ENCODE results near the gene EDNRB.

Gene EDNRB

DNA sequence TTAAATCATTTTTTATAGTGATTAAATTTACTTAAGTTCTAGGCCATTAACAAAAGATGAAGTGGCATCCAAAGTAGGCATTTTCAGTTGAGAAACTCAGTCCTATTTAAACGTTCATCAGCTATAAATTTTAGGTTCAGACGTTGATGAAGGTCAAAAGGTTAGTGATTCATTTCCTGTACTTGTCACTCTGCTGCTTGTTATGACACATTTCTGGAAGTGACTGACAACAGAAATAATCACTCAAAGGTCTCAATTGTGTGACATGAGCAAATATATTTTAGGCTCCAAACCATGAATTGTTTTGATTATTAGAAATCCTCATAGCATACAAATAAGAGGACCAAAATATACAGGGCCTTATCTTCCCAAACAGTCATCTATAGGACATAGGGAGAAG is 10.3 kb upstream of the EDNRB start:
- Histone ChIP-seq H3K4me3 (ENCODE audit: low read length) (no peak overlapping the region), H3F3A (ENCODE audit: insufficient read depth, low read length) (no peaks in the 10 kb centered on the region), H3K9me3 (replicated peaks; ENCODE audit: insufficient read depth, low read length) (no peaks in the 10 kb centered on the region), H4K20me1 (ENCODE audit: insufficient read depth, low read length) (no peaks in the 10 kb centered on the region), H3K79me2 (ENCODE audit: low read length) (no peaks in the 10 kb centered on the region), H2AFZ (ENCODE audit: low read length) (0 out of 2 replicates have a peak overlapping the region, but pooled peaks have one; percentile 16), H3K9ac (ENCODE audit: low read length) (no peak overlapping the region), H3K36me3 (replicated peaks; ENCODE audit: insufficient read depth, low read length) (no peaks in the 10 kb centered on the region), H3K4me1 (ENCODE audit: low read length) (peaks cover 25% of the 10 kb centered on the region), H3K4me2 (ENCODE audit: low read depth, low read length) (0 out of 2 replicates have a peak overlapping the region, but pooled peaks have one; percentile 25), H3K9me2 (replicated peaks; ENCODE audit: insufficient read depth, low read length) (no peaks in the 10 kb centered on the region), H3K27me3 (replicated peaks; ENCODE audit: insufficient read depth, low read length) (no peaks in the 10 kb centered on the region), H3K27ac (ENCODE audit: low read length) (no peak overlapping the region)
- TF ChIP-seq, protein P1, sequence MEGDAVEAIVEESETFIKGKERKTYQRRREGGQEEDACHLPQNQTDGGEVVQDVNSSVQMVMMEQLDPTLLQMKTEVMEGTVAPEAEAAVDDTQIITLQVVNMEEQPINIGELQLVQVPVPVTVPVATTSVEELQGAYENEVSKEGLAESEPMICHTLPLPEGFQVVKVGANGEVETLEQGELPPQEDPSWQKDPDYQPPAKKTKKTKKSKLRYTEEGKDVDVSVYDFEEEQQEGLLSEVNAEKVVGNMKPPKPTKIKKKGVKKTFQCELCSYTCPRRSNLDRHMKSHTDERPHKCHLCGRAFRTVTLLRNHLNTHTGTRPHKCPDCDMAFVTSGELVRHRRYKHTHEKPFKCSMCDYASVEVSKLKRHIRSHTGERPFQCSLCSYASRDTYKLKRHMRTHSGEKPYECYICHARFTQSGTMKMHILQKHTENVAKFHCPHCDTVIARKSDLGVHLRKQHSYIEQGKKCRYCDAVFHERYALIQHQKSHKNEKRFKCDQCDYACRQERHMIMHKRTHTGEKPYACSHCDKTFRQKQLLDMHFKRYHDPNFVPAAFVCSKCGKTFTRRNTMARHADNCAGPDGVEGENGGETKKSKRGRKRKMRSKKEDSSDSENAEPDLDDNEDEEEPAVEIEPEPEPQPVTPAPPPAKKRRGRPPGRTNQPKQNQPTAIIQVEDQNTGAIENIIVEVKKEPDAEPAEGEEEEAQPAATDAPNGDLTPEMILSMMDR (IDR thresholded peaks at IDR 0.05; ENCODE audit: low read length), result no peak
- TF ChIP-seq EZH2phosphoT487 (IDR thresholded peaks at IDR 0.05; ENCODE audit: low read length) (no peak), EZH2 (optimal IDR thresholded peaks at IDR 0.05; ENCODE audit: low read depth, low read length) (no peak)
- peak; percentile 34 for DNase-seq

DNA sequence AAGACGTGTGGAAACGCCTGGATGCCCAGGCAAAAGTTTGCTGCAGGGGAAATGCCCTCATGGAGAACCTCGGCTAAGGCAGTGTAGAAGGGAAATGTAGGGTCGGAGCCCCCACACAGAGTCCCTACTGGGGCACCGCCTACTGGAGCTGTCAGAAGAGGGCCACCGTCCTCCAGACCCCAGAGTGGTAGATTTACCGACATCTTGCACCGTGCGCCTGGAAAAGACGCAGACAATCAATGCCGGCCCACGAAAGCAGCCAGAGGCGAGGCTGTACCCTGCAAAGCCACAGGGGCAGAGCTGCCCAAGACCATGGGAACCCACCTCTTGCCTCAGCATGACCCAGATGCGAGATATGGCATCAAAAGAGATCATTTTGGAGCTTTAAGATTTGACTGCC is 7.0 kb upstream of the EDNRB start:
- H3K4me2 ChIP-seq (ENCODE audit: low read depth, low read length), result no peak overlapping the region
- no peaks in the 10 kb centered on the region for H3K36me3 ChIP-seq (replicated peaks; ENCODE audit: insufficient read depth, low read length)
- no peak overlapping the region for H3K9ac ChIP-seq (ENCODE audit: low read length)
- no peaks in the 10 kb centered on the region for H3K79me2 ChIP-seq (ENCODE audit: low read length)
- H3K9me3 ChIP-seq (replicated peaks; ENCODE audit: insufficient read depth, low read length), result no peaks in the 10 kb centered on the region
- peaks cover 24% of the 10 kb centered on the region for H3K4me1 ChIP-seq (ENCODE audit: low read length)
- no peaks in the 10 kb centered on the region for H3K27me3 ChIP-seq (replicated peaks; ENCODE audit: insufficient read depth, low read length)
- H3K27ac ChIP-seq (ENCODE audit: low read length), result no peak overlapping the region
- H2AFZ ChIP-seq (ENCODE audit: low read length), result no peak overlapping the region
- H4K20me1 ChIP-seq (ENCODE audit: insufficient read depth, low read length), result no peaks in the 10 kb centered on the region
- no peak for DNase-seq
- H3F3A ChIP-seq (ENCODE audit: insufficient read depth, low read length), result no peaks in the 10 kb centered on the region
- no peak overlapping the region for H3K4me3 ChIP-seq (ENCODE audit: low read length)
- TF ChIP-seq, protein P1 (IDR thresholded peaks at IDR 0.05; ENCODE audit: low read length), result no peak
- TF ChIP-seq EZH2phosphoT487 (IDR thresholded peaks at IDR 0.05; ENCODE audit: low read length), result no peak
- no peak for TF ChIP-seq EZH2 (optimal IDR thresholded peaks at IDR 0.05; ENCODE audit: low read depth, low read length)
- H3K9me2 ChIP-seq (replicated peaks; ENCODE audit: insufficient read depth, low read length), result no peaks in the 10 kb centered on the region

DNA sequence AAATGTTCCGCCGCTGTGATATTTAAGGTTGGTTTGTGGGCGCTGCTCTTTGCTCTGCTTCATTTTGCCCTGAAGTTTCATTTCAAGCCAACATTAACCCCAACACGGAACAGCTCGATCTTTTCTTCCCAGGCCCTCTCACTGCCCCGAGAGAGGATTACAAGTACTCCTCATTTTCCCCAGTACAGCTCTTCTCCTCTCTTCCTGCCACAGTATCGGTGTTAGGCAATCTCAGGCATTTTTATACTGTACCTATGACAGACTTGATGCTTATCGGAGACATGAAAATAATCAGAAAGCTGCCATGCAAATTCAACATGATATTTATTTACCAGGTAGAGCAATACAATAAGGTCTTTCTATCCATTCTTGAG is 1.3 kb upstream of the EDNRB start:
- H3K79me2 ChIP-seq (ENCODE audit: low read length), result no peaks in the 10 kb centered on the region
- H2AFZ ChIP-seq (ENCODE audit: low read length), result no peak overlapping the region
- no peak overlapping the region for H3K4me3 ChIP-seq (ENCODE audit: low read length)
- H3F3A ChIP-seq (ENCODE audit: insufficient read depth, low read length), result no peaks in the 10 kb centered on the region
- no peaks in the 10 kb centered on the region for H3K9me2 ChIP-seq (replicated peaks; ENCODE audit: insufficient read depth, low read length)
- no peak overlapping the region for H3K9ac ChIP-seq (ENCODE audit: low read length)
- H3K27me3 ChIP-seq (replicated peaks; ENCODE audit: insufficient read depth, low read length), result no peaks in the 10 kb centered on the region
- no peak for DNase-seq
- no peak overlapping the region for H3K4me2 ChIP-seq (ENCODE audit: low read depth, low read length)
- no peaks in the 10 kb centered on the region for H3K9me3 ChIP-seq (replicated peaks; ENCODE audit: insufficient read depth, low read length)
- H3K4me1 ChIP-seq (ENCODE audit: low read length), result no peaks in the 10 kb centered on the region
- H4K20me1 ChIP-seq (ENCODE audit: insufficient read depth, low read length), result no peaks in the 10 kb centered on the region
- no peak overlapping the region for H3K27ac ChIP-seq (ENCODE audit: low read length)
- no peaks in the 10 kb centered on the region for H3K36me3 ChIP-seq (replicated peaks; ENCODE audit: insufficient read depth, low read length)
- TF ChIP-seq, protein P1 (IDR thresholded peaks at IDR 0.05; ENCODE audit: low read length), result no peak
- TF ChIP-seq EZH2 (optimal IDR thresholded peaks at IDR 0.05; ENCODE audit: low read depth, low read length), result no peak
- no peak for TF ChIP-seq EZH2phosphoT487 (IDR thresholded peaks at IDR 0.05; ENCODE audit: low read length)

Measured in MM.1S (cell line).